Testis (tissue), 2 donors: ENCODE data around the gene TSSC4.

Source experiments
- CTCF ChIP-seq, 3 experiments: fragments of 450-650 bp in 2 of 3; fragments of 200-600 bp in 1 of 3; sonication (generic) in 1 of 3; IDR thresholded peaks; one replicate each; pipeline ENCODE4 v1.5.1; 2016 to 2019; ENCODE audit warnings: antibody characterized with exemption in 3 of 3, mild to moderate bottlenecking in 2 of 3, moderate library complexity in 1 of 3
- POLR2A ChIP-seq: fragments of 450-650 bp; IDR thresholded peaks from one replicate; pipeline ENCODE4 v1.6.1; 2017; ENCODE audit warnings: antibody characterized with exemption, mild to moderate bottlenecking, moderate library complexity

- TF ChIP-seq CTCF (IDR thresholded peaks at IDR 0.05), result no peak
- no peak for TF ChIP-seq POLR2A
Observed at GRCh38 chr11:2357246-2357645, 43.3 kb upstream of the TSSC4 start.
